Measurements from ENCODE around the gene PLA2R1. TPM values are rescaled to one million over a fixed set of nuclear protein-coding genes. Genes with fewer than 3 reads are reported as not detected.

PLA2R1 gene
- total and polyA plus RNA-seq, 2 donors (not counting 1 experiment from before 2014, with no cell fraction given), result 8.0 to 8.3 TPM

DNA sequence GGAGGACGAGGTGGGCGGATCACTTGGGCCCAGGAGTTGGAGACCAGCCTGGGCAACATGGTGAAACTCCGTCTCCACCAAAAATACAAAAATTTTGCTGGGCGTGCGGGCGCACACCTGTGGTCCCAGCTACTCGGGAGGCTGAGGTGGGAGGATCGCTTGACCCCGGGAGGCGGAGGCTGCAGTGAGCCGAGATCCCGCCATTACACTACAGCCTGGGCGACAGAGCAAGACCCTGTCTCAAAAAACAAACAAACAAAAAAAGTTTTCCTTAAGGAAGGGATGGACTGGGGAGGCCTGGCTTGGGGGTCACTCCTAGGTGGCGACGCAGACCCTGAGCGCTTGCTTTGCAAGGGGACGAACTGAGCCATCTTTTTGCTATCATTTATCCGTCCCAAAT, 882 bp downstream of the PLA2R1 start:
- H3K27me3 ChIP-seq (ENCODE audit: control insufficient read depth, insufficient read depth, low read length), result peaks cover 5% of the 10 kb centered on the region
- no peak for TF ChIP-seq EZH2 (IDR thresholded peaks at IDR 0.05; ENCODE audit: low read length, missing control alignments)
- TF ChIP-seq, protein P1, sequence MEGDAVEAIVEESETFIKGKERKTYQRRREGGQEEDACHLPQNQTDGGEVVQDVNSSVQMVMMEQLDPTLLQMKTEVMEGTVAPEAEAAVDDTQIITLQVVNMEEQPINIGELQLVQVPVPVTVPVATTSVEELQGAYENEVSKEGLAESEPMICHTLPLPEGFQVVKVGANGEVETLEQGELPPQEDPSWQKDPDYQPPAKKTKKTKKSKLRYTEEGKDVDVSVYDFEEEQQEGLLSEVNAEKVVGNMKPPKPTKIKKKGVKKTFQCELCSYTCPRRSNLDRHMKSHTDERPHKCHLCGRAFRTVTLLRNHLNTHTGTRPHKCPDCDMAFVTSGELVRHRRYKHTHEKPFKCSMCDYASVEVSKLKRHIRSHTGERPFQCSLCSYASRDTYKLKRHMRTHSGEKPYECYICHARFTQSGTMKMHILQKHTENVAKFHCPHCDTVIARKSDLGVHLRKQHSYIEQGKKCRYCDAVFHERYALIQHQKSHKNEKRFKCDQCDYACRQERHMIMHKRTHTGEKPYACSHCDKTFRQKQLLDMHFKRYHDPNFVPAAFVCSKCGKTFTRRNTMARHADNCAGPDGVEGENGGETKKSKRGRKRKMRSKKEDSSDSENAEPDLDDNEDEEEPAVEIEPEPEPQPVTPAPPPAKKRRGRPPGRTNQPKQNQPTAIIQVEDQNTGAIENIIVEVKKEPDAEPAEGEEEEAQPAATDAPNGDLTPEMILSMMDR (conservative IDR thresholded peaks at IDR 0.05 in 1 of 2, IDR thresholded peaks at IDR 0.05 in 1 of 2; ENCODE audit: low read depth in 1 of 2, low read length in 2 of 2), result no peak
- no peaks in the 10 kb centered on the region for H3K36me3 ChIP-seq (ENCODE audit: control insufficient read depth, insufficient read depth, low read length)
- peak overlapping the region; percentile 62 to 77 (median 68) for H3K4me3 ChIP-seq (replicated peaks in 1 of 4; ENCODE audit: control extremely low read depth in 1 of 4, insufficient read depth in 1 of 4, low read depth in 3 of 4, low read length in 4 of 4)
- no peaks in the 10 kb centered on the region for H3K9me3 ChIP-seq (ENCODE audit: control insufficient read depth, insufficient read depth, low read depth, low read length)
- H2AFZ ChIP-seq (ENCODE audit: low read length), result no peak overlapping the region
- no peak overlapping the region for H3K27ac ChIP-seq (ENCODE audit: insufficient read depth, low read length)
- no peaks in the 10 kb centered on the region for H3K4me1 ChIP-seq (ENCODE audit: control insufficient read depth, extremely low read depth, insufficient read depth, low read length)
- no peak for DNase-seq (ENCODE audit: low read depth in 2 of 2)
- H3K79me2 ChIP-seq (ENCODE audit: control insufficient read depth, insufficient read depth, low read length), result no peaks in the 10 kb centered on the region
- H3K9ac ChIP-seq (ENCODE audit: insufficient read depth, low read length), result no peak overlapping the region
- no peaks in the 10 kb centered on the region for H4K20me1 ChIP-seq (ENCODE audit: control insufficient read depth, extremely low read depth, insufficient read depth, low read length)
- peak overlapping the region; percentile 93 for H3K4me2 ChIP-seq (ENCODE audit: extremely low read depth, insufficient read depth, low read length)

DNA sequence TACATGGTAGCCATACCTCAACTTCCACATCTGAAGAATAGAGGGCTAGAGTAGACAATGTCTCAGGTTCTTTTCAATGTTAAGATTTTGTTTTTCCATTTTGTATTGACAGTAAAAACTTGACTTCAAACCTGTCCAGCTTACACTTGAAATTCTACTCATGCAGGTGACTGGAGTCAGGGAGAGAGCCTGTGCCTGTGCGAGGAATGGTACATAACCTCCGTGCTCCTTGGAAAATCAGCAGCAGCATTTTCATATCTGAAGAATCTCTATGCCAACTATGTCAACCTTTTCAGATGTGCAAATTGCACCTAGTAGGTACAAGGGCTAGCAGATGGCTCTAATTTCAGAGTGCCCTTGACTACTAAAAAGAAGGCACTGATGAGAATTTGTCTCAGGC, 2.1 kb downstream of the PLA2R1 start:
- Histone ChIP-seq H3K9ac (ENCODE audit: insufficient read depth, low read length) (no peak overlapping the region), H2AFZ (ENCODE audit: low read length) (no peak overlapping the region), H3K4me1 (ENCODE audit: control insufficient read depth, extremely low read depth, insufficient read depth, low read length) (no peaks in the 10 kb centered on the region), H3K36me3 (ENCODE audit: control insufficient read depth, insufficient read depth, low read length) (no peaks in the 10 kb centered on the region), H3K27me3 (ENCODE audit: control insufficient read depth, insufficient read depth, low read length) (peaks cover 5% of the 10 kb centered on the region), H3K4me3 (replicated peaks in 1 of 4; ENCODE audit: control extremely low read depth in 1 of 4, insufficient read depth in 1 of 4, low read depth in 3 of 4, low read length in 4 of 4) (no peak overlapping the region), H3K79me2 (ENCODE audit: control insufficient read depth, insufficient read depth, low read length) (no peaks in the 10 kb centered on the region), H3K27ac (ENCODE audit: insufficient read depth, low read length) (no peak overlapping the region), H3K4me2 (ENCODE audit: extremely low read depth, insufficient read depth, low read length) (no peak overlapping the region), H3K9me3 (ENCODE audit: control insufficient read depth, insufficient read depth, low read depth, low read length) (no peaks in the 10 kb centered on the region), H4K20me1 (ENCODE audit: control insufficient read depth, extremely low read depth, insufficient read depth, low read length) (no peaks in the 10 kb centered on the region)
- TF ChIP-seq, protein P1 (conservative IDR thresholded peaks at IDR 0.05 in 1 of 2, IDR thresholded peaks at IDR 0.05 in 1 of 2; ENCODE audit: low read depth in 1 of 2, low read length in 2 of 2), result no peak
- no peak for TF ChIP-seq EZH2 (IDR thresholded peaks at IDR 0.05; ENCODE audit: low read length, missing control alignments)
- DNase-seq (ENCODE audit: low read depth in 2 of 2), result no peak

DNA sequence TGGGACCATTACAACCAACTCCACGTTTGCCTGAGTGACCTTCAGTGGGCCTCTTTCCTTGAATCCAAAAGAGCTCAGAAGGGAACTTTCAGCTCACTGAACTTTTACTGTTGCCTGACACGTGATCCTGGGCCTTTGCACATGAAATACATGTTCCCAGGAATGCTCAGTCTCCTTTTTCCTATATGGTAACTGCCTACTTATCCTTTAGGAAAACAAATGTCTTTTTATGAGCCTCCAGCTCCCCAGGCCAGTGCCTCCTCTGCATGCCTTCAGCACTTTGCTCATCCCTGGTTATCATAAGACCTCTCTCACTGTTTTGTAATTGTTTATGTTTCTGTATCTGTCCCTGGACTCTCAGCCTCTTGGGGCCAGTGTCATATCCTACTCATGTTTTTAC, 5.1 kb downstream of the PLA2R1 start:
- TF ChIP-seq, protein P1 (conservative IDR thresholded peaks at IDR 0.05 in 1 of 2, IDR thresholded peaks at IDR 0.05 in 1 of 2; ENCODE audit: low read depth in 1 of 2, low read length in 2 of 2), result no peak
- TF ChIP-seq EZH2 (IDR thresholded peaks at IDR 0.05; ENCODE audit: low read length, missing control alignments), result no peak
- DNase-seq (ENCODE audit: low read depth in 2 of 2), result no peak

More for the DNA sequence above, 5.1 kb downstream of the PLA2R1 start:
- no peak overlapping the region for H3K4me2 ChIP-seq (ENCODE audit: extremely low read depth, insufficient read depth, low read length)
- H3K9me3 ChIP-seq (ENCODE audit: control insufficient read depth, insufficient read depth, low read depth, low read length), result no peaks in the 10 kb centered on the region
- no peak overlapping the region for H3K27ac ChIP-seq (ENCODE audit: insufficient read depth, low read length)
- H3K36me3 ChIP-seq (ENCODE audit: control insufficient read depth, insufficient read depth, low read length), result no peaks in the 10 kb centered on the region
- H4K20me1 ChIP-seq (ENCODE audit: control insufficient read depth, extremely low read depth, insufficient read depth, low read length), result no peaks in the 10 kb centered on the region
- peaks cover 8% of the 10 kb centered on the region for H3K27me3 ChIP-seq (ENCODE audit: control insufficient read depth, insufficient read depth, low read length)
- no peaks in the 10 kb centered on the region for H3K4me1 ChIP-seq (ENCODE audit: control insufficient read depth, extremely low read depth, insufficient read depth, low read length)
- no peak overlapping the region for H3K4me3 ChIP-seq (replicated peaks in 1 of 4; ENCODE audit: control extremely low read depth in 1 of 4, insufficient read depth in 1 of 4, low read depth in 3 of 4, low read length in 4 of 4)
- no peaks in the 10 kb centered on the region for H3K79me2 ChIP-seq (ENCODE audit: control insufficient read depth, insufficient read depth, low read length)
- no peak overlapping the region for H2AFZ ChIP-seq (ENCODE audit: low read length)
- no peak overlapping the region for H3K9ac ChIP-seq (ENCODE audit: insufficient read depth, low read length)

Data from fibroblast of lung (primary cell).